Measurements from ENCODE around the gene ARHGEF28.

The ARHGEF28 gene

GRCh38 chr5:73834693-73835092, 208.7 kb downstream of the ARHGEF28 start:
- FAIRE-seq (no peak), DNase-seq (ENCODE audit: extremely low spot score, insufficient read length, low read depth) (no peak)

GRCh38 chr5:73835726-73836125, 209.7 kb downstream of the ARHGEF28 start:
- peak; percentile 9 for FAIRE-seq
- no peak for DNase-seq (ENCODE audit: extremely low spot score, insufficient read length, low read depth)

- no peak for FAIRE-seq
- no peak for DNase-seq (ENCODE audit: extremely low spot score, insufficient read length, low read depth)
These were observed 210.6 kb downstream of the ARHGEF28 start for GRCh38 chr5:73836607-73837006.

GRCh38 chr5:73838901-73839300, 212.9 kb downstream of the ARHGEF28 start:
- FAIRE-seq = no peak
- no peak for DNase-seq (ENCODE audit: extremely low spot score, insufficient read length, low read depth)

- no peak for FAIRE-seq
These were observed 215.6 kb downstream of the ARHGEF28 start for GRCh38 chr5:73841641-73842040.

DNA sequence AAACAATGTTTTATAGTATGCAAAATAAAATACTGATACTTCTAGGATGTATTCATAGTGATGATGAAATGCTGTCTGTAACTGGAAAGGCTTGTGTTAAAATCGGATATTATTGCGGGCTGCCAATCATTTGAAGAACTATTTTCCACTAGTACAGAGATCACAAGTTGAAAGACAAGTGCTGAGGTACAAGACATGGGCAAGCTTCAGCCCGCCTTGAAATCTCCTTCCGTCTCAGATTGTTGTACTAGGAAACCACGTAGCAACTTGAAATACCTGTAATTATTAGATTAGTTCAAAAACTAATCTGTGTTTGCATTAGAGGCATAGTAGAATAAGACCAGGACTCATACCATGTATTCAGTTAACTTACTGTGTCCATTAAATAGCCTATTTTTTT, 218.2 kb downstream of the ARHGEF28 start:
- FAIRE-seq = no peak
- DNase-seq (ENCODE audit: extremely low spot score, insufficient read length, low read depth) = no peak

More at GRCh38 chr5:73841641-73842040, 215.6 kb downstream of the ARHGEF28 start:
- DNase-seq (ENCODE audit: extremely low spot score, insufficient read length, low read depth) = no peak

DNA sequence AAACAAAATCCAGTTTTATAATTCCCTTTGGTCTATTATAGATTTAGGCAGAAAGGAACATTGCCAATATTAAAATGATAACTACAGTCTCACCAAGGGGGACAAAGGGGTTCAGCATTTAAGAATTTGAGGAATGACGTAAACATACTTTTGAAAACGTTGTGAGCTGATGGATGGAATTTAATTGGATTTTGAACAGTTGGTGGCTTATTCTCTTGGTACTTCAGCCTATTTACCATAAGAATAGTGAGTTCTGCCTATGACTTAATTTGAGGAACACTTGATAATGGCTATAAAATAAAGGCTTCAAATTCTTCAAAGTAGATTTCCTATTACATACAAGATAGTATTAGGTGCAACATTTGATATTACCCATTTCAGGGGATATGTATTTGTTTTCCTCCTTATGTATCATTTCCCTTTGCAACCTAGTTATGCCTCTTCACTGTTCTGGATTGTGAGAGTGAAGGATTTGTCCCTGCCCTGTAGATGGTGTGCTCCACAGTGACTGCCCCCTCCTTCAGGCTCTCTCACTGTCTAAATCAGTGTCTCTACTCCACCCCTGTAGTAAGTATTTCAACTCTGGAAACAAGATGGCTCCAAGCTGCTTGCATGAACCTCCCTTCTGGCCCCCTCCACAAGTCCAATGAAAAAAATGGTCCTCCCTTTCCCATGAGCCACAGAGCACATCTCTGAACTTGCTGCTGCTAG, 225.6 kb downstream of the ARHGEF28 start:
- FAIRE-seq (no peak), DNase-seq (ENCODE audit: extremely low spot score, insufficient read length, low read depth) (no peak)

- FAIRE-seq (peak; percentile 12), DNase-seq (ENCODE audit: extremely low spot score, insufficient read length, low read depth) (no peak)
These were observed 227.1 kb downstream of the ARHGEF28 start for GRCh38 chr5:73853091-73853490.

GRCh38 chr5:73856997-73857396, 231.0 kb downstream of the ARHGEF28 start:
- no peak for FAIRE-seq
- no peak for DNase-seq (ENCODE audit: extremely low spot score, insufficient read length, low read depth)

GRCh38 chr5:73857446-73857845, 231.4 kb downstream of the ARHGEF28 start:
- FAIRE-seq (no peak), DNase-seq (ENCODE audit: extremely low spot score, insufficient read length, low read depth) (no peak)

DNA sequence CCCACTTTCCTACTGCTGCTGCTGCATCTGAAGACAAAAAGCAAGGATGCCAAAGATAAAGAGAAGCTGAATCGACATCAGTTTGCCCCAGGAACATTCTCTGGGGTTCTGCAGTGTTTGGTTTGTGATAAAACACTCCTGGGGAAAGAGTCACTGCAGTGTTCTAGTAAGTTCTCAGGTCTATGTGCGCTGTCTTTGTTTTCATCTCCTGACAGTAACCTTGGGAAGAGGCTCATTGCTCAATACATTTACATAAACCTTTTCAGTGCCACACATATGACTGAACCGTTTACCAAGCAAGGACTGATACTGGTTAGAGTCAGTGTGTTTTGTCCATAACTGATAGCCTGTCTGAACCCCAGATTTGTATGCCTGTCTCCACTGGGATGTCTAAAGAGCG, 232.1 kb downstream of the ARHGEF28 start:
- DNase-seq (ENCODE audit: extremely low spot score, insufficient read length, low read depth) (no peak), FAIRE-seq (no peak)

GRCh38 chr5:73858776-73859175, 232.8 kb downstream of the ARHGEF28 start:
- DNase-seq (ENCODE audit: extremely low spot score, insufficient read length, low read depth) (no peak), FAIRE-seq (no peak)

DNA sequence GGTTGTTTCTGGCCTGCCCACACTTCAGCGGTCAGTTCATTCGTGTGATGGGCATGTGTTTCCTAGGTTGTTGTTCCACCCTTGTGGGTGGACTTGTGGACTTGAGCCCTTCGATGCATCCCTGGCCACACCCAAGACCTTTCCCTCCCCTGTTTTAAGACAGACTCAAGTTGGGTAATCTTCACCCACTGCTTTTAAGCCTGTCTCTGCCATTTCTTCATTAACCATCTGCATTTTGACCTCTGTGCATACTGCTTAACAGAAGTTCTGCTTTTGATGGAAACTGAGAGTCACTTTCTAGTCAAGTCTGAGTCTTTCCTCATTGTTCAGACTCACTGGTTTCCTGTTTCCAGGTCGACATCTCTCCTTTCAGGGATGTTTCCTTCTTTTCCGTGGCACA, 233.7 kb downstream of the ARHGEF28 start:
- DNase-seq (ENCODE audit: extremely low spot score, insufficient read length, low read depth) = no peak
- no peak for FAIRE-seq

GRCh38 chr5:73861313-73861988, 235.5 kb downstream of the ARHGEF28 start:
- no peak for DNase-seq (ENCODE audit: extremely low spot score, insufficient read length, low read depth)
- no peak for FAIRE-seq

DNA sequence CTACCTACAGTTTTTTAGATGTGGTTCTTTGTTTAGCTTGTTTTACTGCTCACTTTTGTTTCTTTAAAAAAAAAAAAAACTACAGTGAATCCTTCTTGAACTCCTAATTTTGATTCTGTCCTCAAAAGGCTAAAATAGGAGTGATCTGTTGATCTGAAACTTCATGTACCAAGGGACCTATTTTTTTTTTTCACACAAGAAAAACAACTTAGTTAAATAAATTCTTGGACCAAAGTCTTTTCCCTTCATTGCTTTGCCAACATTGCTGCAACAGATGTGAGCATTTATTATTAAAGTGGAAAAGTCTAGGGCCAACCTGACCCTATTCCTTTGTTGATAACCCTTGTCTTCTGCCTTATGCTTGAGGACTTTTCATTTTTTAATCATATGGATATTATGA, 236.8 kb downstream of the ARHGEF28 start:
- no peak for DNase-seq (ENCODE audit: extremely low spot score, insufficient read length, low read depth)
- no peak for FAIRE-seq

DNA sequence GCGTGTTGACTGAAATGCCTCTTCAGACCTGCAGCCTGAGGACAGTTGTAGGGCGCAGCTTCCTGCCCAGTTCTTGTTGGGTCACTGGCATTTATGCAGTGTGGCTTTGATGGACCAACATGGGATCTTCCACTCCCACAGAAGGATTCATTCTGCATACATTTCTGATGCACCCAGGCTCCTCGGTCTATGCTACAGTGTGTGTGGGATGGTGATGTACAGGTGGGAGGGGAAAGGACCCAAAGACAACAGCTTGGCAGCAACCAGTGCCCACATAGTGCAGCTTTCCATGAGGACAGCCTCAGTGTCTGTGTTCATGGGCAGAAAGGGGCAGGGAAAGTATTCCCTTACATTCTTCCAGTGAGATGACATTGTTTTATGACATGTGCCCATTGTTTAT, 237.9 kb downstream of the ARHGEF28 start:
- DNase-seq (ENCODE audit: extremely low spot score, insufficient read length, low read depth) = no peak
- FAIRE-seq = no peak

DNA sequence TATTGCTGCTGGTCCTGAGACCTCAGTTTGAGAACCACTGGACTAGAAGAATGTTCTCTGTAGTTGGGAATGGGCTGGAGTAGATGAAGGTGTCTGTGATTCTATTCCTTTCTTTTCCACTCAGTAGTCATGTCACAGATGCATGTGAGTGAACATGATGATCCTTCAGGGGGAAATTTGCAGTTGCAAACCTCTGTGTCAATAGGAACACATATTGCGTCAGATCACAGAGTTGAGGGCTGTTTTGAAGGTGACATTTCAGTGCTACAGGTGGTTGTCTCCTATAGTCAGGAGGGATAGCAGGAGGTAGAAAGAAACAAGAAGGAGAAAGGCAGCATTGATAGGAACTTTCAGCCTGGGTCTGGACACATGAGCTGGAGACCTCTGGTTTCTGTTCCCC, 239.3 kb downstream of the ARHGEF28 start:
- no peak for DNase-seq (ENCODE audit: extremely low spot score, insufficient read length, low read depth)

GRCh38 chr5:73867345-73868335, 241.6 kb downstream of the ARHGEF28 start:
- FAIRE-seq (no peak), DNase-seq (ENCODE audit: extremely low spot score, insufficient read length, low read depth) (no peak)

More for the DNA sequence above, 239.3 kb downstream of the ARHGEF28 start:
- FAIRE-seq = no peak

DNA sequence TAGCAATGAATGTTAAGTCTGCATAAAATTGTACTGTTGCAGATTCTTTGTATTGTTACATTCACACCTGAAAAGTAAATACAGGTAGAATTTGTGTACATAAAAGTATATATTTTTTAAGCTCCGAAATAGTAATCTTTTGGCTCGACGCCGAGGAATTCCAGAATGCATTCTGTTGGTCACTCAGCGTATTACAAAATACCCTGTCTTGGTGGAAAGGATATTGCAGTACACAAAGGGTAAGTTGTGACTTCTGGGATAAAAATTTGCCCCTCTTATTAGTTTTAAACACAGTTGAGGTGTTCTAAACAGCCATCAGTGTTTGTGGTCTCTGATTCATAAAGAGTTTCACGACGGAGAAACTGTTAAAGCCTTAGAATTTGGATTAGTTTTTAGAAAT, 257.6 kb downstream of the ARHGEF28 start:
- FAIRE-seq = no peak
- no peak for DNase-seq (ENCODE audit: extremely low spot score, insufficient read length, low read depth)

- DNase-seq (ENCODE audit: extremely low spot score, insufficient read length, low read depth) (no peak), FAIRE-seq (no peak)
These were observed 261.7 kb downstream of the ARHGEF28 start for GRCh38 chr5:73887688-73888087.

DNA sequence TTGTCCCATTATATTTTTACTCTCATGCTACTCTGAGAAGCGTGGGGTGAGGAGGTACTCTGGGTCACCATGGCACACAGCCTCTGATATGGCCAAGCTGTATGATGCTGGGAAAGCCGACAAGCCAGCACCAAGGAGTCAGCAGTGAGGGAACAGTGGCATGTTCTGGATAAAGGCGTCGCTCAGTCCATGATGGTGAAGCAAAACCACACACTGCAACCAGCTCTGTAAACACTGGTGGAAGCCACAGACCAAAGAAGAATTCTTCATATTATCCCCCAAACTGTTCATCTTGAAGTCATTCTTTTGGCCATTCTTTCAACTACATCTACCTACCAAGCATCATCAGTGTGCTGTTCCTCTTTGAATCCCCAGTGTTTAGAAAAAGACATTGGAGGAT, 264.6 kb downstream of the ARHGEF28 start:
- DNase-seq (ENCODE audit: extremely low spot score, insufficient read length, low read depth) (no peak), FAIRE-seq (no peak)

All from GM18507 (cell line).